ENCODE data around the gene RBKS.

DNA sequence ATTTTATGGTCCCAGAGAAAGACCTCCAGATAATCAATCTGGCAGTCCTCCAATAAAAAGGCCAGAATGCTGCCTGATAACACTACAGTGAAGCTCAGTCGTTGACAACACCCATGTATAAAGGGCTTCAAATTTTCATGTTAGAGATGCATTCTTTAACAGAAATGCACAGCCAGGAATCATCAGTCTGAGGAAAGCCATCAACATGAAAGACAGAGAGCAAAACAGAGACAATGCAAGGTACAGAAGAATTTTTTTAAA is 14.1 kb upstream of the RBKS start:
- TF ChIP-seq POLR2A (IDR thresholded peaks at IDR 0.05), result no peak
- no peak for TF ChIP-seq CTCF (IDR thresholded peaks at IDR 0.05)

All from thyroid gland (tissue), 4 donors.